NCI-H526 (cell line): ENCODE measurements around the gene TRRAP.
A peak's percentile ranks its signal among the peaks of the same experiment; 100 is the strongest.

Experiments used
- DNase-seq, 2 experiments: peaks; one replicate each; lab custom pipeline; 2025; lab: John Stamatoyannopoulos, UW

Gene TRRAP

DNA sequence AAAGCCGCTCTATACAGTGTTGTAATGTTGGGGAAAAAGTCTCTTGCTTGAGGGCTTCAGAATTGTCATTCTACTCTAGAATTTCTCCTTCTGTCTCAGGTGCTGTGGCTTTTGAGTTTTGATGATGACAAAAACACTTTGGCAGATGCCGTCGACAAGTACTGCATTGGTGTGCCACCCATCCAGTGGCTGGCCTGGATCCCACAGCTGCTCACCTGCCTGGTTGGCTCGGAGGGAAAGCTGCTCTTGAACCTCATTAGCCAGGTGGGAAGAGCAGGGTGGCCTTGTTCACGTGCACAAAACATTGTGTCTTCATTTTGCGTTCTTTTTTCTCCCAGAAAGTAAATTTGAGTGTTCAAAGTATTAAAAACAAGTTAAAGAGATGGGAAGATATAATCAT is 112.0 kb downstream of the TRRAP start:
- no peak for DNase-seq

DNA sequence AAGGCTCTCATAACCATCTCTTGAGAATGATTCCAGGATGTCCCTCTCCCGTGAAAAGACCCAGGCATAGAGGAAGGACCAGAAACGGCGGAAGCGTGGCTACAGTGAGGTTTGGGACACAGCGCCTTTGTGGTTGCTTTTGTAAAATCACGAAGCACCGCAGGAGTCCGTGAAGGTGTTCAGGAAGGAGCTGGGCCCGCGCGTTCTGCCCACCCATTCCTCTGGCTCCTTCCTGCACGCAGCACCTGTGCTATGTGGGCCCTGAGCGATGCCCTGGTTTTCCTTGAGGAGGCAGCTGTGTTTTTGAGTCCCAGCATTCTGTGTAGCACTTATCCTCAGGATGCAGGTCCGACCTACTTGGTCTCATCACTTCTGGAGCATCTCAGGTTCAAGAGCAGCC is 112.8 kb downstream of the TRRAP start:
- no peak for DNase-seq

DNA sequence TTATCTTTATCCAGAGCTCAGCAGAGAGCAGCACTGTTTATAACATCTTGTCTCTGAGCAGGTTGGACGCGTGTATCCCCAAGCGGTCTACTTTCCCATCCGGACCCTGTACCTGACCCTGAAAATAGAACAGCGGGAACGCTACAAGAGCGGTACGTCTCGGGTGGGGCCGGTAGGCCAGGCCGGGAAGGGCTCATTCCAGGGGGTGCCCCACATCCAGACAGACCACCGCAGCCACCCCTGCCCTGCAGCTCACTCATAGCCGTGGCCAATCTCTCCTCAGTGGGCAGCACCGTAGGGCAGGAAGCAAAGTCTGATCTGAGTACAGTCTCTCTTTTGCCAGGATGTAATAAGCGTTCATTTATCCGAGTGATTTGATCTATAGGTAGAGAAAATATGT is 113.7 kb downstream of the TRRAP start:
- no peak for DNase-seq

DNA sequence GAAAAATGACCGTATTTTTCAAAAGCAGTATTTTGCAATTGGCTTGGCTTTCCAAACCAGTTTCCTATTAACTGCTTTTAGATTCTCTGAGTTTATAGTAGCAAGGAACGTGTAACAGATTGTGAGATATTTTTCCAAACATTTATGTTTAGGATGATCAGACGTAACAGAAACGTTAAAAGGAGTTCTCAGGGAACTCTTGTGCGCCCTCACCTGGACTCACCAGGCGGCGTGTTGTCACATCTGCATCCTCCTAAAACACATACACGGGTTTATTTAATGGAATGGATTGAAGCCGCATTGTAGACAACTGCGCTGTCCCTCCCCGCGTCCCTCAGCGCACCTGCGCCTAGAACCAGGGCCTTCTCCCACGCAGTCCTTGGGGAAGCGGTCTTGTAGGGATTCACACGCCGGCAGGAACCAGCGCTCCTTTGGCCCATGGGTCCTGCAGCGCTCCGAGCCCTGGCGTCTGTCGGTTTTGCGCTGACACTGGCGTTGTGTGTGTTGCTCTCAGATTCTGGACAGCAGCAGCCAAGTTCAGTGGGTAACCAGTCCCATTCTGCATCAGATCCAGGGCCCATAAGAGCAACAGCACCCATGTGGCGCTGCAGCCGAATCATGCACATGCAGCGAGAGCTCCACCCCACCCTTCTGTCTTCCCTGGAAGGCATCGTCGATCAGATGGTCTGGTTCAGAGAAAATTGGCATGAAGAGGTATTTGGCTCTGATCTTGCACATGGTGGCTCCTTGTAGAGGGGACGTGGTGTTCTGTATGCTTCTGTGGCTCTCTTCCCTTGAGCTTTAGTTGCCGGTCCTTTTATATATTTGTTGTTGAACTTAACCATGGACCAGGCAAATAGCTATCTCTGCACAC is 114.9 kb downstream of the TRRAP start:
- DNase-seq: peak in 1 of 2 experiments; percentile 56

DNA sequence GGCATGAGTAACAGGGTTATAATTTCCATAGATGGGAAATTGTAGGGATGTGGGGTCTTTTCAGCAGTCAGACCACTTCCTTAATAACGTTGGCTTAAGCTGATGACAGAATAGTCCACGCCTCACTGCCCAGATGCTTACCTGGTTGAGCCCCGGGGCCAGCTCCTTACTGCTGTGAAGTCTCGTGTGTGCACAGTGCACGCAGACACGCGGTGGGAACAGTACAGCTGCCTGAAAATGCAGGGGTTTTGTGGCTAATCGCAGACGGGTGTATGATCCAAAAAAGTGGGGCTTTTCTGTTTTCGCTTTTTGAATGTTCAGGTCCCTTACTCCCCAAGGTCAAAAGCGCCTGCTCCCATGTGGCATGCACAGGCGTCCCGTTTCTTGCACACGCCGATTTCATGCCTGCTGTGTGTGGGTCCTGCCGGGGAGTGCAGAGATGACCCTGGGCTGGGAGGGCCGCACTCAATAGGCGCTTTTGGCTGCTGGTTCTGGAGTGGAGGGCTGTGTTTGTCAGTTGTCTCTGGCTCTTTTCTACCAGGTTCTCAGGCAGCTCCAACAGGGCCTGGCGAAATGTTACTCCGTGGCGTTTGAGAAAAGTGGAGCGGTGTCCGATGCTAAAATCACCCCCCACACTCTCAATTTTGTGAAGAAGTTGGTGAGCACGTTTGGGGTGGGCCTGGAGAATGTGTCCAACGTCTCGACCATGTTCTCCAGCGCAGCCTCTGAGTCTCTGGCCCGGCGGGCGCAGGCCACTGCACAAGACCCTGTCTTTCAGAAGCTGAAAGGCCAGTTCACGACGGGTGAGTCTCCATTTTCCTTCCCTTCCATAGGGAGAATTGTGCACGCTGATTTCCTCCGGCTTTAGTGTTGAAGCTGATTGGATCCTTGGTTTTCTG is 116.0 kb downstream of the TRRAP start:
- no peak for DNase-seq

DNA sequence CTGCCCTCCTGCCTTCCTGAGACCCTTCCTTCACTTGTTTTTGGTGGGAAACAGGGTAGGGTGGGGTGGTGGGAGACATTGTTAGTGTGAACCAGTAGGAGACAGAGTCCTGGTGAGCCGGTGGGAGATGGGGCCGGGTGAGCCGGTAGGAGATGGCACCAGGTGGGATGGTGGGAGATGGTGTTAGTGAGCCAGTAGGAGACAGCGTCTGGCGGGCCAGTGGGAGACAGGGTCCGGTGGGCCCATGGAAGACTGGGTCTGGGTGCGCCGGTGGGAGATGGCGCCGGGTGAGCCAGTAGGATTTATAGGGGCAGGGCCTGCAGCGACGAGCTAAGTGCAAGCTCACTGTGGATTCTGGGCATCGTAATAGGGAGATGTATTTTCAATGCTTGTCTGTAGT is 116.8 kb downstream of the TRRAP start:
- no peak for DNase-seq

DNA sequence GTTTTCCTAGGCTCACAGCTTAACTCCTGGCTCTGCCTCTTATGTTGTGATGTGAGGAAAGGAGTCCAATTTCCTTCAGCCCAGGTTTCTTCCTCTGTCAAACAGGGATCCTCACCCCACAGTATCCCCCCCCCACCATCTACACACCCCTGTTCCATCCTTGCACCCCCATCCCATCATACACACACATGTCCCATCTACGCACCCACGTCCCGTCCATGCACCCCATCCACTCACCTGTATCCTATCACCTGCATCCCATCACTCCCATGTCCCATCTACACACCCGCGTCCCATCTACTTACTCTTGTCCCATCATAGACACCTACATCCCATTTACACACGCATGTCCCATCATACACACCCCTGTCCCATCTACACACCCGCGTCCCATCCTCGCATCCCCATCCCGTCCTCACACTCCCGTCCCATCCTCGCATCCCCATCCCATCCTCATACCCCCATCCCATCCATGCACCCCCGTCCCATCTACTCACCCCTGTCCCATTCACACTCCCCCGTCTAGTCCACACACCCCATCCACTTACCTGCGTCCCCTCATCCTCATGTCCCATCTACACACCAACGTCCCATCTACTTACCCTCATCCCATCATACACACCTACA is 117.3 kb downstream of the TRRAP start:
- no peak for DNase-seq

DNA sequence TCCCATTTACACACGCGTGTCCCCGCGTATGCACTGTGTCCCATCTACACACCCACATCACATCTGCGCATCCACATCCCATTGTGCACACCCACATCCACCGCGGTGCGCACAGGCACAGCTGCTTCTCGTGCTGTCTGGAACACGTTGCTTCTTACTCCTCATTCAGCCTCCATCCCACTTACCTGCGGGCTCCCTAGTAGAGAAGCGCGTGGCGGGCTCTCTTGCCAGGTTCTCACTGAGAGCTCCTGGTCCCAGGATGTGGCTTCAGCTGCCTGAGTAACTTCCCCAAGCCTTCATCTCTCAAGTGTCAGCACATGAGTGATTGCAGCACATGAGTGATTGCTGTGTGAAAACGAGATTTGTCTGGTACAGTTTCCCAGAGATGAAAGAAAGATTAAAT is 117.8 kb downstream of the TRRAP start:
- no peak for DNase-seq

DNA sequence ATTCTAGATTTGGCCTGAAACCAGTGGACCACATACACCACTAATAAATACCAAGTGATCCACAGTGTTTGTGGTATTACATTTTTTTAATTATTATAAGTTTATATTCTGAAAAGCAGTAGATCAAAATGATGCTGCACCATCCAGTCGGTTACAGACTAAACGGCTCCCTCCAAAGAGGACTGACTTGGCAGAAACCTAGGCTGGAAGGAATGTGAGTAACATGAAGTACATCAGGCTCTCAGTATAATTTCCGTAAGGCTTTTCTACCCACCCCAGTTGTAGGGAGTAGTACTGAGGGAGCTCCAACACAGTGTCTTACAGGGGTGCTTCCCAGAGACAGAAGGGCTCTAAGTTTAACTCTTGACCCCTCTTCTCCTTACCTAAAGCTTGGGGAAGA is 119.5 kb downstream of the TRRAP start:
- no peak for DNase-seq

DNA sequence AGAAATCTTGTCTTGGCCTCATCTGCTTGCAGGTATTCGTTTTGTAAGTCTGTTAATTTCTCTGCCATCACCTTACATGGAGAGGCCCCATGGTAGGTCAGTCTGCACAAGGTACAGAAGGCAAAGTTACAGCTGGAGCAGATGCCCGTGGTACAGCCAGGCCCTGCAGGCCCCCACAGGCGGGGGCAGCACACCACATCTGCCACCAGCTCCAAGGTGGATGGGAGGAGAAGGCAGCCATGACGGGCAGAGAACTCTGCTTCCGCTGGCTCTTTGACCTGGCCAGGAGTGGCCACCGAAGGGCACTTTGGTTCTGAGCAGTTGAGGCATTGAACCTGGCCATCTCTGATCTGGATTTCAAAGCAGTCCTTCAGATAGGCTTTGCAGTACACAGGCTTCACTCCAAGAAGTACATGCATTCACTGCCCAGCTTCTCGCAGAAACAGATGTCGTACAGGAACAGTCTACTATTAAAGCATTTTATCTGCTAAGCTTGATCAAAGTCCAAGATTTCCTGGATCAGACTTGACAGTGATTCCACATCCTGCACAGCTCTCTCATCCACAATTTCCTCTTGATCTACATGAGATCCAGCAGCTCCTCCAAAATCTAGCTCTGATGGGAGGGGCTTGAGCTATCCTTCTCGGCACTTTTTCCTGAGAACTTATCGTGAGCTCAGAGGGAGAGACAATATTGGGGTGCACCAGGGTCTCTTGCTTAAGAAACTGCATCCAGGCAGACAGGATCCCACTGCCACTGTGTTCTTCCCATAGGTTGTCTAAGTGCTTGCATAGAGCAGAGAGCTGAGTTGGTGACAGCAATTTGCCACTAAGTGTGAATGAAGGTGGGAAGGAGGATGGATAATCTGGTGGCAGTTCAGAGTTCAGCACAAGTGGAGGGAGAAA is 120.7 kb downstream of the TRRAP start:
- no peak for DNase-seq

DNA sequence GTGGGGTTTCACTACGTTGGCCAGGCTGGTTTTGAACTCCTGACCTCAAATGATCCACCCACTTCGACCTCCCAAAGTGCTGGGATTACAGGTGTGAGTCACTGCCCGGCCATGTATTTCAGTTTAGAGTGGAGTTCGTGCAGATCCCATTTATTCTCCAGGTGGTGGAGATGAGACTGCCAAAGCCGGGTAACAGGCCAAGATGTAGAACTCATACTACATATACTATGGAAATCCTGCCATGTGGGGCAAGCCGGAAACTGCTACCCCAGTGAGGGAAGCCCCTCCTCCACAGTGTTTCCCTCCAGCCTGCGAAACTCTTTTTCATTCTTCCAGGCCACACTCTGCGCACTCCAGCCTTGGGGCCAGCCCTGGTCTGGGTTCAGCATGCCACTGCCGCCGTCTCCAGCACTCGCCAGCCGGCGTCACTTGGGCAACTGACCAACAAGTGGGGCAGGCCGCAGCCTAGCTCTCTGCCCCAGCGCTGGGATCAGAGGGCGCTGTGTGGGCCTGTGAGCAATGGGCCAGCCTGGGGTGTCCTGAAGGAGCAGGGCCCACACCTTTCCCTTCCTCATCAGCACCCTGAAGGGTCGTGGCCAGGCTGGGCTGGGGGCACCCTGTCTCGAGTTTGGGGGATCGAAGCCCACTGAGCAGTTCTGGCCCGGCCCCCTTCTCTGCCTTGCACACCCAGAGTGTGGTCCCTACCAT is 122.0 kb downstream of the TRRAP start:
- DNase-seq: no peak

DNA sequence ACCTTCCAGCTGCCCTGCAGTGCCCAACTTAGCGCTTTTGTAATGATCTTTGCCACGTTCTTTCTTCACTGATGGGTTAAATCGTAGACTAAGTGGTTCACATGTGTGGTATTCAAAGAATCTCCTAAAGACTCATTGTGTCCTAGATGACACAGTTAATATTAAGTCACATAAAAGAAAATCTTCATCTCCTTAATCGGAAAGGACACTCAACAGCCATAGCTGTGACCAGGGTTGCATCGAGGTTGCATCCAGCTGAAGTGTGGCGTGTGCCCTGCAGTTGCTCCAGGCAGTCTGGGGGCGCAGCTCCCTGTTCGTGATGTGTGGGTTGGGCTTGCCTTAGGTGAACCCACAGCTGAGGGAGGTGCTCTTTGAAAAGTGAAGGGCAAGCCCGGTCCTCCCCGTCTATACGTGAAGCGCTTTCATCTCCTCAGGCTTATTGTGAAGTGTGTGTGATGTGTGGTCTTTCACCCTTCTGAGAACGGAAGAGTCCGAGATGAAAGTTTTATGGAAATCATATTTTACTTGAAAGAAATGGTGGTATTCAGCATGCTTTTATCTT is 122.7 kb downstream of the TRRAP start:
- no peak for DNase-seq

DNA sequence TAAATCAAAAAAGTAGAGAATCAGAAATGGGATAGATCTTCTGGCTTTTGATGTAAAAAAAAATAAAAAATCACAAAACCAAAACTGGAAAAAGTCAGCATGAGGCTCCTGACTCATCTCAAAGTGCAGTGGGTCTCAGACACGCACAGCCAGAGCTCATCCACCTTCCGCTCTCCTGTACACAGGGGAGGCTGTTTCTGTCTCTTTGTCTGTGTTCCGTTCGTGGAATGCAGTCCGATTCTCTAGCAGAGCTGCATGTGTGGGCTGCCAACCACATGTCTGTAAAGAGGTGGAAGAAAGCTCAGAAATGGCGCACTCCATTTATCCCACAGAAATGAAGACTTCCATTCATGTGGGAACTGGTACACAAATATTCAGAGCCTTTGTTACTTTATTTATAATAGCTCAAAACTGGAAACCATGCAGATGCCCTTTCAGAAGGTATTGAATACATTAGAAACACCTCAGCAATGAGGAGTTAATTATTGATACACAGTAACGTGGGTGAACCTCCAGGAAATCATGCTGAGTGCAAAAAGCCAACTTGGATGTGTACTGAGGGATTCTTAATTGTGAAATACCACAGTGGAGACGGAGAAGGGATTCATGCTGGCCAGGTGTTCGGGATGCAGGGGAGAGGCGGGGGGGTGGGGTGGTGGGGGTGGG is 123.3 kb downstream of the TRRAP start:
- DNase-seq: no peak

DNA sequence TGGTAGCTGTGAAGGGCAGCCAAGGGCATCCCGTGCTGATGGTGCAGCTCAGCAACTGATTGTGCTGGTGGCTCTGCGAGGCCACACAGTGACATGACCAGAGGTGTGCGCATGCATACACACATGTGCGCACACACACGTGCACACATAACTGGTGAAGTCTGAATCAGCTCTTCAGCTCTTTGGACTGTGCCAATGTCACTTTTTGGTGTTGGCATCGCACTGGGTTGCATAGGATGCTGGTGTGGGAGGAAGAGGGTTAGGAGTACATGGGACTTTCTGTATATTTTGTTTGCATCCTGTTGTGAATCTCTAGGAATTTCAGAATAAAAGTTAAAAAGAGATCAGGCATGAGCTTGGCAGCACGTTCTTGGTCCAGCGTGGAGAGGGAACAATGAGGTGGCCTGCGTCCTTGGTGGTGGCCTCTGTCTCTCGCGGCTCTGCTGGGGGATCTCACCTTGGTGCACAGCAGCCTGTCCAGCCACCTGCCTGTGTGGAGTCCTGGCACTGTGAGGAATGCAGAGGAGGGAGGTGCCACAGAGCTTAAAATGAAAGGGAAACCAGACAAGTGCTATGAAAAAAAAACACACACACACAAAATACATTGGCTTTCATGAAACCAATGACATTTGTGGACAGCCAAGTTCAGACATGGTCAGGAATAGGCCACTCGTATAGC is 124.0 kb downstream of the TRRAP start:
- DNase-seq: no peak

DNA sequence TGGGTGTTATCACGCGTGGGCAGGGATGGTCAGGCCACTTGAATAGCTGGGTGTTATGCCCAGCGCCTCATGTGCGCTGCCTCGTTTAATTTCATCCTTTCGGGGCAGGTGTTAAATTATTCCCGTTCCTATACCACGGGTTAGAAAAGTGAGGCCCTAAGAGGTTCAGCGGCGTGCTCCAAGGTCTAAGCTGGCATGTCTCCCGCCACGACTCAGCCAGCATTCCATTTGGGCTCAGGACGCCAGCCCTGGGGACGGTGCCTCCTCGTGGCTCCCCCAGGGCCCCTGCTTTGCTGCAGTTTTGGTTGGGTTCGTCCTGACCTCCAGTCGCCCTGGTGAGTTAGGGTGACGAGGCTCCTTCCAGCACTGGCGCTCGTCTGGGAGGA is 124.5 kb downstream of the TRRAP start:
- no peak for DNase-seq

DNA sequence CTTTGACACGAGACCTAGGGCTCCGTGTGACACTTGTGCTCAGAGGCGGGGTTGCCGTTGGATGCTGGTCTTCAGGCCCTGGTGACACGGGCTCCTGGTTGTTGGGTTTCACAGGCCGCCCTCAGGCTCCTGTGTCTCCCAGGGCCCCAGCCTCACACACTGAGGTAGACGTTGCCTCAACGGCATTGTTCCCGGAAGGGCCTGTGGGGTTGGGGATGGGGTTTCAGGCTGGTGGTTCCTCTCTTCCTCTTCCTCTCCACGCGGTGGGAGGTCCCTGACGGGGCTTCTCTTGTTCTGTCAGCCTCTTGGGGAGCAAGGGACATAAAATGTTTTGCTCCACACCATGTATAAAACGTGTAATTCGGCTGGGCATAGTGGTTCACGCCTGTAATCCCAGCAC is 125.1 kb downstream of the TRRAP start:
- DNase-seq: no peak

DNA sequence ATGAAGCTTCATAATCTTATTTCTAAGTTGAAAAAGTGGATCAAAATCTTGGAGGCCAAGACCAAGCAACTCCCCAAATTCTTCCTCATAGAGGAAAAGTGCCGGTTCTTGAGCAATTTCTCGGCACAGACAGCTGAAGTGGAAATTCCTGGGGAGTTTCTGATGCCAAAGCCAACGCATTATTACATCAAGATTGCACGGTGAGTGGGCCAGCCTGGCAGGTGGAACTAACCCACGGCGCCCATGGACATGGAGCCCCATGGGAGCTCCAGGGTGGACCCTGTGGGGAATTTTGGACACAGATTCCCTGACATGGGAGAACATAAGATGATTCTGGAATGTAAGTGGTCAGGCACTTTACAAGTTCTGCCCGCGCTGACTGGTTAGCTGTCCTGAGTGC is 125.9 kb downstream of the TRRAP start:
- no peak for DNase-seq

DNA sequence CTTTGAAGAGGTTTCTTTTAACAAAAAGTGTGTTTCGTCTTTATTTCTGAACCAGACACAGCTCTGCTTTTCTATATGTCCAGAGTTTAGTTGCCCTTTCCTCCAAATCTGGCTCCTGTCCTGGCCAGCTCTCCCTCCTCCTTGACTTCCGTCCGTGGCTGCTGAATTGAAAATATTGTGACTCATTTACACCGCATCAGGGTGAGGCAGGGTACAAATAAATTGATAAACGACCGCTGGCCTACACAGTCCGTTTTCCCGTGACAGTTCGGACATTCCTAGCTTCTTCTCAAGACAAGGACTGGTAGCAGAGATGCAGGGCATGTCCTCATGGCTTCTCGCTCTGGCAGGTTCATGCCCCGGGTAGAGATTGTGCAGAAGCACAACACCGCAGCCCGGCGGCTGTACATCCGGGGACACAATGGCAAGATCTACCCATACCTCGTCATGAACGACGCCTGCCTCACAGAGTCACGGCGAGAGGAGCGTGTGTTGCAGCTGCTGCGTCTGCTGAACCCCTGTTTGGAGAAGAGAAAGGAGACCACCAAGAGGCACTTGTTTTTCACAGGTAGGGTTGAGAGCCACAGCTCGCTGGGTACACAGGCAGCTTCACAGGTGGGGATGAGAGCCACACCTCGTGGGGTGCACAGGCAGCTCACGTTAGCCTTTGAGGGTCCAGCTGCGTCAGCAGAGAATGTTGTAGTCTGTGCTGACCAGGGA is 126.6 kb downstream of the TRRAP start:
- no peak for DNase-seq

DNA sequence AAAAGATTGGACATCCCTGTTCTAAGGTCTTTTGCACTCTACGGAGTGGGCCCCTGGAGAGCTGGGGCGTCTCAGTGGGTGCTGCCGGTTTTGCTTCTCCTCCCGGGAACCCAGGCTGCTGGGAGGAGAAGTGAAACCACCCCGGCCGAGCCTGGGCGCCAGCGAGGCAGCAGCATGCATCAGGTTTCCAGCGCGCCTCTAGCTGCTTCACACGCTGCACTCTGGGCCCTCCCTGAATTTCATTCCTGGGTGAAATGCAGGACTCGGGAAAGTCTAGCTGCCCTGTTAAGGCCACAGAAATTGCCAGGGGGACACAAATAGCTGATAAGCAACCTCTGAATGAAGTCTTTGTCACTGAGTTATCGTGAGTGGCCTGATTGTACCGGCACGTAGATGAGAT is 127.4 kb downstream of the TRRAP start:
- no peak for DNase-seq
